ENCODE measurements around the gene ELL. TPM values are rescaled to one million over a fixed set of nuclear protein-coding genes. Genes with fewer than 3 reads are reported as not detected.

ELL gene
- polyA plus RNA-seq, 1 donor from 2014 or later = 7.2 TPM

GRCh38 chr19:18529782-18530181 lies 7.9 kb upstream of the ELL start:
- Histone ChIP-seq H3F3A (ENCODE audit: insufficient read depth, low read length, poor library complexity, severe bottlenecking) (no peaks in the 10 kb centered on the region), H3K27me3 (ENCODE audit: insufficient read depth, low read depth, low read length) (no peaks in the 10 kb centered on the region), H3K4me2 (ENCODE audit: low read length) (no peak overlapping the region), H3K36me3 (ENCODE audit: insufficient read depth, low read length) (no peaks in the 10 kb centered on the region), H3K9me2 (ENCODE audit: insufficient read depth, low read length) (no peaks in the 10 kb centered on the region), H3K9ac (ENCODE audit: low read length) (no peak overlapping the region), H2AFZ (ENCODE audit: low read depth, low read length) (no peak overlapping the region), H3K4me3 (ENCODE audit: low read length) (no peak overlapping the region), H3K27ac (ENCODE audit: low read length) (no peak overlapping the region), H3K79me2 (replicated peaks; ENCODE audit: insufficient read depth, low read length) (no peaks in the 10 kb centered on the region), H3K9me3 (ENCODE audit: low read length) (no peaks in the 10 kb centered on the region), H4K20me1 (ENCODE audit: insufficient read depth) (no peaks in the 10 kb centered on the region)
- TF ChIP-seq RAD21 (conservative IDR thresholded peaks at IDR 0.05) = no peak
- TF ChIP-seq REST (IDR thresholded peaks at IDR 0.05; ENCODE audit: borderline replicate concordance) = no peak
- TF ChIP-seq EZH2 (IDR thresholded peaks at IDR 0.05; ENCODE audit: borderline replicate concordance, insufficient read depth, low read length, poor library complexity, severe bottlenecking) = no peak

GRCh38 chr19:18526316-18526715 lies 4.4 kb upstream of the ELL start:
- H3K9me2 ChIP-seq (ENCODE audit: insufficient read depth, low read length) = no peaks in the 10 kb centered on the region
- no peaks in the 10 kb centered on the region for H3K9me3 ChIP-seq (ENCODE audit: low read length)
- H2AFZ ChIP-seq (ENCODE audit: low read depth, low read length) = no peak overlapping the region
- no peaks in the 10 kb centered on the region for H3K36me3 ChIP-seq (ENCODE audit: insufficient read depth, low read length)
- no peaks in the 10 kb centered on the region for H4K20me1 ChIP-seq (ENCODE audit: insufficient read depth)
- no peaks in the 10 kb centered on the region for H3K27me3 ChIP-seq (ENCODE audit: insufficient read depth, low read depth, low read length)
- no peak overlapping the region for H3K4me2 ChIP-seq (ENCODE audit: low read length)
- peaks cover under 1% of the 10 kb centered on the region for H3K79me2 ChIP-seq (replicated peaks; ENCODE audit: insufficient read depth, low read length)
- no peaks in the 10 kb centered on the region for H3F3A ChIP-seq (ENCODE audit: insufficient read depth, low read length, poor library complexity, severe bottlenecking)
- no peak overlapping the region for H3K4me3 ChIP-seq (ENCODE audit: low read length)
- H3K27ac ChIP-seq (ENCODE audit: low read length) = no peak overlapping the region
- no peak for TF ChIP-seq EP300 (conservative IDR thresholded peaks at IDR 0.05; ENCODE audit: poor library complexity, severe bottlenecking)
- no peak for TF ChIP-seq POLR2AphosphoS5 (IDR thresholded peaks at IDR 0.05)
- TF ChIP-seq MXI1 (conservative IDR thresholded peaks at IDR 0.05; ENCODE audit: poor library complexity, severe bottlenecking) = no peak
- TF ChIP-seq SMC3 (conservative IDR thresholded peaks at IDR 0.05; ENCODE audit: poor library complexity) = no peak
- TF ChIP-seq EZH2 (IDR thresholded peaks at IDR 0.05; ENCODE audit: borderline replicate concordance, insufficient read depth, low read length, poor library complexity, severe bottlenecking) = no peak
- TF ChIP-seq RAD21 (conservative IDR thresholded peaks at IDR 0.05) = no peak
- no peak for TF ChIP-seq TAF1 (IDR thresholded peaks at IDR 0.05; ENCODE audit: low read depth)
- no peak for TF ChIP-seq CTCF (IDR thresholded peaks at IDR 0.05; ENCODE audit: poor library complexity, severe bottlenecking)
- no peak for TF ChIP-seq REST (IDR thresholded peaks at IDR 0.05; ENCODE audit: borderline replicate concordance)
- no peak overlapping the region for H3K9ac ChIP-seq (ENCODE audit: low read length)
